ENCODE results near the gene SPRY1. TPM values are rescaled to one million over a fixed set of nuclear protein-coding genes. Genes with fewer than 3 reads are reported as not detected.

The SPRY1 gene
- total RNA-seq, 2 experiments from 2014 or later: 0.13 to 0.79 TPM

- intact Hi-C loops (cut with micrococcal nuclease; ENCODE audit: unreplicated experiment): loop anchor here (2.0 kb wide), 1 partner anchor 308 kb away; no protein-coding TSS in a partner anchor
- H2AFZ ChIP-seq (ENCODE audit: low read length): peak overlapping the region; percentile 44; the same call in 1 of the 2 replicates
- CTCF ChIA-PET (ENCODE audit: unreplicated experiment): no interaction called here
Measured at GRCh38 chr4:123352966-123353365, 43.6 kb upstream of the SPRY1 start.

GRCh38 chr4:123353656-123354055 is 42.9 kb upstream of the SPRY1 start:
- Histone ChIP-seq H3K4me3 (ENCODE audit: low read depth, low read length, poor library complexity, severe bottlenecking) (no peak overlapping the region), H3K4me2 (ENCODE audit: low read length) (no peak overlapping the region), H3K36me3 (ENCODE audit: insufficient read depth, low read length) (no peaks in the 10 kb centered on the region; the same call in 1 of the 2 replicates), H3K79me2 (ENCODE audit: insufficient read depth, low read depth, low read length) (no peaks in the 10 kb centered on the region), H3K9me3 (ENCODE audit: low read length) (no peaks in the 10 kb centered on the region), H3K9me2 (ENCODE audit: insufficient read depth, low read length) (no peaks in the 10 kb centered on the region), H3K27ac (ENCODE audit: low read depth, low read length, poor library complexity, severe bottlenecking) (no peak overlapping the region), H4K20me1 (ENCODE audit: insufficient read depth, low read length) (no peaks in the 10 kb centered on the region), H3K4me1 (ENCODE audit: insufficient read depth, low read length, poor library complexity, severe bottlenecking) (peaks cover 41% of the 10 kb centered on the region), H2AFZ (ENCODE audit: low read length) (no peak overlapping the region; the same call in 1 of the 2 replicates)
- TF ChIP-seq CTCF (conservative IDR thresholded peaks at IDR 0.05; ENCODE audit: low read length) (no peak), EZH2phosphoT487 (IDR thresholded peaks at IDR 0.05; ENCODE audit: borderline replicate concordance, low read depth, low read length) (no peak)
- no peak for DNase-seq (ENCODE audit: low spot score)
- intact Hi-C loops (cut with micrococcal nuclease; ENCODE audit: unreplicated experiment): loop anchor here (2.0 kb wide), 1 partner anchor 307 kb away; no protein-coding TSS in a partner anchor
- CTCF ChIA-PET (ENCODE audit: unreplicated experiment): no interaction called here
- no TSS peak for BruUV-seq (replicated peaks)
- POLR2A ChIA-PET: interaction anchor here (5.7 kb wide), 1 partner anchor 7 kb away, joined by 51 read pairs; no protein-coding TSS in a partner anchor

More at GRCh38 chr4:123352966-123353365, 43.6 kb upstream of the SPRY1 start:
- no peaks in the 10 kb centered on the region for H3K79me2 ChIP-seq (ENCODE audit: insufficient read depth, low read depth, low read length)
- H3K4me1 ChIP-seq (ENCODE audit: insufficient read depth, low read length, poor library complexity, severe bottlenecking): peaks cover 41% of the 10 kb centered on the region
- BruUV-seq (replicated peaks): no TSS peak
- peak overlapping the region; percentile 27 for H3K4me2 ChIP-seq (ENCODE audit: low read length)
- H3K4me3 ChIP-seq (ENCODE audit: low read depth, low read length, poor library complexity, severe bottlenecking): no peak overlapping the region
- TF ChIP-seq CTCF (conservative IDR thresholded peaks at IDR 0.05; ENCODE audit: low read length): no peak
- TF ChIP-seq EZH2phosphoT487 (IDR thresholded peaks at IDR 0.05; ENCODE audit: borderline replicate concordance, low read depth, low read length): no peak
- no peaks in the 10 kb centered on the region for H3K9me3 ChIP-seq (ENCODE audit: low read length)
- no peaks in the 10 kb centered on the region for H4K20me1 ChIP-seq (ENCODE audit: insufficient read depth, low read length)
- H3K27ac ChIP-seq (ENCODE audit: low read depth, low read length, poor library complexity, severe bottlenecking): peak overlapping the region; percentile 9
- no peak for DNase-seq (ENCODE audit: low spot score)
- H3K9me2 ChIP-seq (ENCODE audit: insufficient read depth, low read length): no peaks in the 10 kb centered on the region
- H3K36me3 ChIP-seq (ENCODE audit: insufficient read depth, low read length): no peaks in the 10 kb centered on the region
- POLR2A ChIA-PET: interaction anchor here (1.2 to 5.7 kb wide), 2 partner anchors 8 to 24 kb away, joined by 9 to 51 read pairs; no protein-coding TSS in a partner anchor

- Histone ChIP-seq H3K4me3 (ENCODE audit: low read depth, low read length, poor library complexity, severe bottlenecking) (no peak overlapping the region), H3K9me2 (ENCODE audit: insufficient read depth, low read length) (no peaks in the 10 kb centered on the region), H3K9me3 (ENCODE audit: low read length) (no peaks in the 10 kb centered on the region), H4K20me1 (ENCODE audit: insufficient read depth, low read length) (no peaks in the 10 kb centered on the region), H3K27ac (ENCODE audit: low read depth, low read length, poor library complexity, severe bottlenecking) (no peak overlapping the region), H3K36me3 (ENCODE audit: insufficient read depth, low read length) (no peaks in the 10 kb centered on the region; the same call in 1 of the 2 replicates), H3K4me2 (ENCODE audit: low read length) (no peak overlapping the region), H2AFZ (ENCODE audit: low read length) (no peak overlapping the region), H3K79me2 (ENCODE audit: insufficient read depth, low read depth, low read length) (no peaks in the 10 kb centered on the region), H3K4me1 (ENCODE audit: insufficient read depth, low read length, poor library complexity, severe bottlenecking) (peaks cover 42% of the 10 kb centered on the region)
- TF ChIP-seq EZH2phosphoT487 (IDR thresholded peaks at IDR 0.05; ENCODE audit: borderline replicate concordance, low read depth, low read length) (no peak), CTCF (conservative IDR thresholded peaks at IDR 0.05; ENCODE audit: low read length) (no peak)
- BruUV-seq (replicated peaks): no TSS peak
- ChIA-PET CTCF (ENCODE audit: unreplicated experiment) (no interaction called here), POLR2A (no interaction called here)
- DNase-seq (ENCODE audit: low spot score): no peak
- intact Hi-C loops (cut with micrococcal nuclease; ENCODE audit: unreplicated experiment): no loop called here
Measured at GRCh38 chr4:123354701-123355100, 41.9 kb upstream of the SPRY1 start.

Measured in OCI-LY7 (cell line).